OCI-LY3 (cell line): ENCODE data around the gene ZNF558.

ENCODE experiments used
- H2AFZ ChIP-seq: fragments of 200-600, 300-600 bp; shearing (Covaris generic); 2 replicates; pipeline ENCODE4 v1.6.0; 2014; ENCODE audit warnings: antibody characterized with exemption, low read depth, low read length
- H3K27ac ChIP-seq: fragments of 200-600, 300-600 bp; sonication (generic); 2 replicates; pipeline ENCODE4 v1.5.1; 2014; ENCODE audit warnings: mild to moderate bottlenecking, low read length, moderate library complexity, mixed read lengths
- H3K27me3 ChIP-seq: fragments of 200-600, 300-600 bp; sonication (generic); 2 replicates; pipeline ENCODE4 v1.6.1; 2014; ENCODE audit warnings: low read depth, low read length, mixed read lengths
- H3K36me3 ChIP-seq: fragments of 200-600, 300-600 bp; sonication (generic); replicated peaks from 2 replicates; pipeline ENCODE3; 2014; ENCODE audit warnings: low read depth, low read length, mixed read lengths
- H3K4me1 ChIP-seq: fragments of 300-600, 200-600 bp; sonication (generic); 2 replicates; pipeline ENCODE4 v1.6.1; 2014; ENCODE audit warnings: low read length, mixed read lengths
- H3K4me2 ChIP-seq: fragments of 200-600, 300-600 bp; sonication (generic); 2 replicates; pipeline ENCODE4 v1.6.1; 2014; ENCODE audit warnings: low read length, mixed read lengths
- H3K4me3 ChIP-seq: fragments of 300-600, 200-600 bp; sonication (generic); 2 replicates; pipeline ENCODE4 v1.5.1; 2014; ENCODE audit warnings: antibody characterized with exemption, mild to moderate bottlenecking, low read length, moderate library complexity
- H3K79me2 ChIP-seq: fragments of 300-600, 200-600 bp; shearing (Covaris generic); 2 replicates; pipeline ENCODE4 v1.6.1; 2014; ENCODE audit warnings: mild to moderate bottlenecking, low read length, mixed read lengths
- H3K9ac ChIP-seq: fragments of 300-600, 200-600 bp; shearing (Covaris generic); 2 replicates; pipeline ENCODE4 v1.6.0; 2014; ENCODE audit warnings: mild to moderate bottlenecking, low read length, moderate library complexity
- H3K9me3 ChIP-seq: fragments of 200-600, 300-600 bp; shearing (Covaris generic); 2 replicates; pipeline ENCODE4 v1.6.1; 2014; ENCODE audit warnings: low read length, mixed read lengths; ENCODE audit not compliant: insufficient read depth
- H4K20me1 ChIP-seq: fragments of 200-600, 300-600 bp; sonication (generic); 2 replicates; pipeline ENCODE4 v1.6.1; 2016; ENCODE audit warnings: low read length, mixed read lengths; ENCODE audit not compliant: insufficient read depth
- EZH2phosphoT487 ChIP-seq: fragments of 200-600 bp; shearing (Covaris generic); IDR thresholded peaks from 2 replicates; pipeline ENCODE4 v1.6.1; 2018; ENCODE audit warnings: antibody characterized with exemption, mixed run types, low read depth
- TF ChIP-seq, protein P1 (sequence below): fragments of 200-600, 300-600 bp; sonication (generic); IDR thresholded peaks from 2 replicates; pipeline ENCODE4 v1.5.1; 2014; ENCODE audit warnings: antibody characterized with exemption, low read length, low read depth

ZNF558 gene

DNA sequence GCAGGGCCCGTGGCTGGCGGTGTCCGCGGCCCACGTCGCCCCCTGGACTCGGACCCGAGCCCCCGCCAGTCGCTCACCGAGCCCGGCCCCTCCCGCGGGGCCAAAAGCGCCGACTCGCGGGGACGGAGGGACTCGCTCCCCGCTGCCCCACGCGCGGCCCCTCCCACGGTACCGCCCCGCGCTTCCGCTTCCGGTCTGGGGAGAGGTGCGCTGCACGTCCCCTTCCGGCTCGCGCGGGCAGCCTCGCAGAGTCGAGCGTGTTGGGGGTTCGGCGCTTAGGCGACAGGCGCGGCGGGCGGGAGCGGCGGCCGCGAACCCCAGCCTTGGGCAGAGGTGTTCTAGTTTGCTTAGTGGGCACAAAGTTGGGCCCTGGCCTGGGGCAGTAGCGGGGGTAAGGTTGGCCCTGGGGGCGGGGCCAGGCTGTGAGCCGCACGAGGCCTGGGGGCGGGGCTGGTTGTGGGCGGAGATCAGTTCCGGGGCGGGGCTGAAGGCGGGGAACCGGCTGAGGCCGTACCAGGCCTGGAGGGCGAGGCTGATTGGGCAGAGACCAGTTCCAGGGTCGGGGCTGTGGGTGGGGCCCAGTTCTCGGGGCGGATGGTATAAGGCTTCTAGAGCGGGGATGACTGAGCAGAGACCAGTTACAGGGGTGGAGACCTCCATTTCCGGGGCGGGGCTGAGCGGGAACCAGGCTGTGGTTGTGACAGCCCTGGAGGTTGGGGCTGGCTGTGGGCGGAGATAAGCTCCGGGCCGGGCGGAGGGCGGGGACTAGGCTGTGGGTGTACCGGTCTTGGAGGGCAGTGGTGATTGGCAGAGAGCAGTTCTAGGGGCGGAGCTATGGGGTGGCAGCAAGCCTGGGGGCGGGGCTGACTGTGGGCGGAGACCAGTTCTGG is at the start of gene ZNF558, which contains the start of gene MBD3L1:
Gene ZNF558 (minus strand): TSS at position 173 of the 890 bp plus-strand sequence. CDS start 9,645 bp downstream, outside the sequence.
Gene MBD3L1 (plus strand): TSS at position 246 of the 890 bp plus-strand sequence. CDS start 10,302 bp downstream, outside the sequence.
- no peak within 1 kb of the TSS for H2AFZ ChIP-seq
- H3K36me3 ChIP-seq: no peaks in the 10 kb centered on the region
- TF ChIP-seq EZH2phosphoT487: no peak
- TF ChIP-seq, protein P1, sequence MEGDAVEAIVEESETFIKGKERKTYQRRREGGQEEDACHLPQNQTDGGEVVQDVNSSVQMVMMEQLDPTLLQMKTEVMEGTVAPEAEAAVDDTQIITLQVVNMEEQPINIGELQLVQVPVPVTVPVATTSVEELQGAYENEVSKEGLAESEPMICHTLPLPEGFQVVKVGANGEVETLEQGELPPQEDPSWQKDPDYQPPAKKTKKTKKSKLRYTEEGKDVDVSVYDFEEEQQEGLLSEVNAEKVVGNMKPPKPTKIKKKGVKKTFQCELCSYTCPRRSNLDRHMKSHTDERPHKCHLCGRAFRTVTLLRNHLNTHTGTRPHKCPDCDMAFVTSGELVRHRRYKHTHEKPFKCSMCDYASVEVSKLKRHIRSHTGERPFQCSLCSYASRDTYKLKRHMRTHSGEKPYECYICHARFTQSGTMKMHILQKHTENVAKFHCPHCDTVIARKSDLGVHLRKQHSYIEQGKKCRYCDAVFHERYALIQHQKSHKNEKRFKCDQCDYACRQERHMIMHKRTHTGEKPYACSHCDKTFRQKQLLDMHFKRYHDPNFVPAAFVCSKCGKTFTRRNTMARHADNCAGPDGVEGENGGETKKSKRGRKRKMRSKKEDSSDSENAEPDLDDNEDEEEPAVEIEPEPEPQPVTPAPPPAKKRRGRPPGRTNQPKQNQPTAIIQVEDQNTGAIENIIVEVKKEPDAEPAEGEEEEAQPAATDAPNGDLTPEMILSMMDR: no peak
- peaks cover 6% of the 10 kb centered on the region; the same call in 1 of the 2 replicates for H3K9me3 ChIP-seq
- H3K9ac ChIP-seq: no peak within 1 kb of the TSS
- no peaks in the 10 kb centered on the region for H4K20me1 ChIP-seq
- no peak within 1 kb of the TSS for H3K4me2 ChIP-seq
- H3K27ac ChIP-seq: no peak within 1 kb of the TSS
- H3K4me3 ChIP-seq: no peak within 1 kb of the TSS
- no peaks in the 10 kb centered on the region for H3K79me2 ChIP-seq
- H3K27me3 ChIP-seq: no peaks in the 10 kb centered on the region
- H3K4me1 ChIP-seq: no peaks in the 10 kb centered on the region

DNA sequence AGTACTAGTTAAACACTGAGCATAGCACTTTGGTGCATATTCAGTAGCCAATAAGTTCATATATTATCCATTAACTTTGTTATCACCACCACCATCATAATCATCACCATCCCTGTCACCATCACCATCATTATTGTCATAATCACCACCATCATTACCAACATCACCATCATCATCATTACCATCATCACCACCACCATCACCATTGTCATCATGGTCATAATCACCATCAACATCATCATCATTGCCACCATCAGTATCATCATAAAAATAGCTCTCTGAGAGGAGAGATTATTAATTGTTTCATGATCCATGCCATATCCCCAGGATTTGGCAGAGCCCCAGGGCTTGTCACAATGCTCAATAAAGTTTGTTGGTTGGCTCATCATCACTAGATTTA is 49.4 kb upstream of the ZNF558 start:
- no peaks in the 10 kb centered on the region for H3K36me3 ChIP-seq
- H4K20me1 ChIP-seq: no peaks in the 10 kb centered on the region
- H3K4me1 ChIP-seq: no peaks in the 10 kb centered on the region
- peaks cover 4% of the 10 kb centered on the region; the same call in 1 of the 2 replicates for H3K9me3 ChIP-seq
- no peak overlapping the region for H3K27ac ChIP-seq
- H2AFZ ChIP-seq: no peak overlapping the region
- H3K9ac ChIP-seq: no peak overlapping the region
- no peaks in the 10 kb centered on the region for H3K79me2 ChIP-seq
- no peak overlapping the region for H3K4me3 ChIP-seq
- no peak overlapping the region for H3K4me2 ChIP-seq
- TF ChIP-seq EZH2phosphoT487: no peak
- TF ChIP-seq, protein P1: no peak
- H3K27me3 ChIP-seq: no peaks in the 10 kb centered on the region

DNA sequence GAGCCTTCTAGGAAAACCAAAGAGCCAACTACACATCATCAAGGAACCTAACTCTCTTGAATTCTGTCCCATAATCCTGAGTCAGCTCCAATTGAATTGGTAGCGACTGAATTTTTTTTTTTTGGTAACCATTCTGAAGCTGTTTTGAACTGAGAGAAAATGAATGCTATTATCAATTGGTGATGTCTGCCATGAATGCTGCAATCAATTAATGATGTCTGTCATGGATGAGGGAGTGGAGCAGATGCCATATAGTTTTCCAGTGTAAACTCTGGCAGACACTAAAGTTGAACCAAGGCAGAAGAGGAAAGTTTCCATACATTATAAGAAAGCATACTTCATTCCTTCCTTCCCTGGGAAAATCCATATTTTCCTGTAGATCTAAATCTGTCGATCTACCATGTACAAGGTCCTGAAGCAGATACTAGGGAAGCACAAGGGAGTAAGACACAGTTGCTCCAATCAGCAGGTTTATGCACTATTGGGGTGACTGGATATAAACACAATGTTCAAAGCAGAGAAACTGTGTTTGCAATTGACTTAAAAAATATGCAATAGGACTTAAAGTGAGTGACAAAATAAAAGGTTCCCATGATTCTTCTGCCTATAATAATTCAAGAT is 48.9 kb upstream of the ZNF558 start:
- no peaks in the 10 kb centered on the region for H3K79me2 ChIP-seq
- no peak overlapping the region for H3K27ac ChIP-seq
- H3K36me3 ChIP-seq: no peaks in the 10 kb centered on the region
- H3K27me3 ChIP-seq: no peaks in the 10 kb centered on the region
- H4K20me1 ChIP-seq: no peaks in the 10 kb centered on the region
- TF ChIP-seq, protein P1: no peak
- TF ChIP-seq EZH2phosphoT487: no peak
- H3K4me1 ChIP-seq: no peaks in the 10 kb centered on the region
- no peak overlapping the region for H3K4me2 ChIP-seq
- H2AFZ ChIP-seq: no peak overlapping the region
- H3K9ac ChIP-seq: no peak overlapping the region
- H3K4me3 ChIP-seq: no peak overlapping the region
- peaks cover 4% of the 10 kb centered on the region; the same call in 1 of the 2 replicates for H3K9me3 ChIP-seq
